ENCODE data around the gene MON2. TPM values are rescaled to one million over a fixed set of nuclear protein-coding genes. Genes with fewer than 3 reads are reported as not detected.

Gene MON2
- total and polyA plus RNA-seq, 2 of the 13 experiments (the other 11 are each of a cell fraction or from before 2014, with no cell fraction given), result 10.5 to 24.8 TPM

DNA sequence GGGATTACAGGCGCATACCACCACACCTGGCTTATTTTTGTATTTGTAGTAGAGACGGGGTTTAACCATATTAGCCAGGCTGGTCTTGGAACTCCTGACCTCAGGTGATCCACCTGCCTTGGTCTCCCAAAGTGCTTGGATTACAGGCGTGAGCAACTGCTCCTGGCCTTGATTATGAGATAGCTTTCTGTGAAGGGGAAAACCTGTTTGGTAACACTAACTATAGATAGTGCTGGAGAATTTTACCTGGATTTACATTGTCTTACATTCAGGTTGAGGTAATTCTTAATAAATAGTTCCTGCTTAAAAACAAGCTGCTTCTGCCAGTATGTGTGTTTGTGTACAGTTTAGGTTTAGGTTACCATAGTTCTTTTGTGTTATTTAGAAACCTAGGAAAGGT is 77.1 kb downstream of the MON2 start:
- in situ Hi-C loops (cut with HindIII; ENCODE audit: extremely low pct_ligation_motif_present, low pct_unique_long_range_greater_than_20kb), result no loop called here
- CTCF ChIA-PET (ENCODE audit: low intra/inter-chr PET ratio, low total read pairs), result no interaction called here

DNA sequence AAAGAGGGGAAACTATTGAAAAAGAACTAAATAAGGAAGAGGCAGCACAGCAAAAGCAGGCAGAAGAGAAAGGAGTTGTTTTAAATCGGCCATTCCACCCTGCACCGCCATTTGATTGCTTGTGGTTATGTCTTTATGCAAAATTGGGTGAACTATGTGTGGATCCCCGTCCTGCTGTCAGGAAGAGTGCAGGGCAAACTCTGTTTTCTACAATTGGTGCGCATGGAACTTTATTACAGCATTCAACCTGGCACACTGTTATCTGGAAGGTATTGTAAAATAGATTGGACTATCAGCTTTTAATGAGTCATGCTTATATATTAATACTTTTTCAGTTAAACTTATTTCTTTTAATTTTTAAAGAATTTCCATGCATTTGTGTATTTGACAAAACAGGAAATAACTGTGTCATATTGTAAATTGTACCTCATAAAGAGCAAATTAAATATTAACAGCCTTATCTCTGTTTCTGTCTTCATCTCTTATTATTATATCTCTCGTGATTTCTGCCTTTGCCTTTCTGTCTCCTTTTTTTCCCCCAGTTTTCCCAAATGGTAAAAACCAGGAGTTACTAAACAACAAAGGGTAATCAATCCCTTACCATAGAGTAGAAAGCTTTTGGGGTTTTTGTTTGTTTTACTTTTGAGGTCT is 86.4 kb downstream of the MON2 start:
- no peaks in the 10 kb centered on the region for H4K20me1 ChIP-seq (ENCODE audit: insufficient read depth, low read length)
- H3K9me3 ChIP-seq (ENCODE audit: low read length), result no peaks in the 10 kb centered on the region
- BruUV-seq (replicated peaks), result no TSS peak
- ChIA-PET POLR2A (no interaction called here), CTCF (ENCODE audit: low intra/inter-chr PET ratio, low total read pairs) (no interaction called here)
- no peak overlapping the region for H3K4me2 ChIP-seq (ENCODE audit: low read depth, low read length)
- no peak overlapping the region for H3K9ac ChIP-seq (ENCODE audit: insufficient read depth, low read depth, low read length)
- H3K4me3 ChIP-seq (replicated peaks in 1 of 3; ENCODE audit: insufficient read depth in 1 of 3, low read depth in 2 of 3, low read length in 3 of 3), result no peak overlapping the region
- WGBS (ENCODE audit: low lambda C conversion rate), result 97% methylated on average over 5 of the region's 5 CpGs
- no peaks in the 10 kb centered on the region for H3K27me3 ChIP-seq (ENCODE audit: control insufficient read depth in 1 of 2, insufficient read depth in 2 of 2, low read length in 2 of 2)
- in situ Hi-C loops (cut with HindIII; ENCODE audit: extremely low pct_ligation_motif_present, low pct_unique_long_range_greater_than_20kb) (no loop called here), intact Hi-C loops (cut with micrococcal nuclease; ENCODE audit: unreplicated experiment) (no loop called here)
- no peak overlapping the region for H2AFZ ChIP-seq (ENCODE audit: low read length)
- H3K79me2 ChIP-seq (ENCODE audit: insufficient read depth, low read length), result no peaks in the 10 kb centered on the region
- peaks cover 5 to 19% of the 10 kb centered on the region in 2 experiments; a peak in 4 of 5 replicates for H3K36me3 ChIP-seq (replicated peaks in 1 of 2; ENCODE audit: control insufficient read depth in 1 of 2, insufficient read depth in 2 of 2, low read length in 2 of 2)
- ATAC-seq, result no peak
- no peak for FAIRE-seq
- no peaks in the 10 kb centered on the region for H3K4me1 ChIP-seq (ENCODE audit: insufficient read depth, low read length)
- no peak overlapping the region for H3K27ac ChIP-seq (ENCODE audit: extremely low read length, insufficient read depth, low read length)
- DNase-seq (ENCODE audit: low spot score), result no peak
- TF ChIP-seq, protein P1, sequence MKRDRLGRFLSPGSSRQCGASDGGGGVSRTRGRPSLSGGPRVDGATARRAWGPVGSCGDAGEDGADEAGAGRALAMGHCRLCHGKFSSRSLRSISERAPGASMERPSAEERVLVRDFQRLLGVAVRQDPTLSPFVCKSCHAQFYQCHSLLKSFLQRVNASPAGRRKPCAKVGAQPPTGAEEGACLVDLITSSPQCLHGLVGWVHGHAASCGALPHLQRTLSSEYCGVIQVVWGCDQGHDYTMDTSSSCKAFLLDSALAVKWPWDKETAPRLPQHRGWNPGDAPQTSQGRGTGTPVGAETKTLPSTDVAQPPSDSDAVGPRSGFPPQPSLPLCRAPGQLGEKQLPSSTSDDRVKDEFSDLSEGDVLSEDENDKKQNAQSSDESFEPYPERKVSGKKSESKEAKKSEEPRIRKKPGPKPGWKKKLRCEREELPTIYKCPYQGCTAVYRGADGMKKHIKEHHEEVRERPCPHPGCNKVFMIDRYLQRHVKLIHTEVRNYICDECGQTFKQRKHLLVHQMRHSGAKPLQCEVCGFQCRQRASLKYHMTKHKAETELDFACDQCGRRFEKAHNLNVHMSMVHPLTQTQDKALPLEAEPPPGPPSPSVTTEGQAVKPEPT (CRISPR knock-in tag; IDR thresholded peaks at IDR 0.05; ENCODE audit: low read depth), result no peak
- TF ChIP-seq MAF1 (CRISPR knock-in tag; IDR thresholded peaks at IDR 0.05; ENCODE audit: borderline replicate concordance) (no peak), ZIK1 (CRISPR knock-in tag; IDR thresholded peaks at IDR 0.05; ENCODE audit: borderline replicate concordance, low read depth) (no peak), JARID2 (CRISPR knock-in tag; IDR thresholded peaks at IDR 0.05; ENCODE audit: insufficient replicate concordance) (no peak), ZBTB38 (CRISPR knock-in tag; IDR thresholded peaks at IDR 0.05) (no peak), SOX5 (CRISPR knock-in tag; IDR thresholded peaks at IDR 0.05; ENCODE audit: borderline replicate concordance) (no peak), KLF6 (CRISPR knock-in tag; IDR thresholded peaks at IDR 0.05) (no peak), HMG20A (CRISPR knock-in tag; IDR thresholded peaks at IDR 0.05; ENCODE audit: borderline replicate concordance) (no peak), KDM5B (CRISPR knock-in tag; IDR thresholded peaks at IDR 0.05; ENCODE audit: borderline replicate concordance) (no peak)
- TF ChIP-seq, protein P2, sequence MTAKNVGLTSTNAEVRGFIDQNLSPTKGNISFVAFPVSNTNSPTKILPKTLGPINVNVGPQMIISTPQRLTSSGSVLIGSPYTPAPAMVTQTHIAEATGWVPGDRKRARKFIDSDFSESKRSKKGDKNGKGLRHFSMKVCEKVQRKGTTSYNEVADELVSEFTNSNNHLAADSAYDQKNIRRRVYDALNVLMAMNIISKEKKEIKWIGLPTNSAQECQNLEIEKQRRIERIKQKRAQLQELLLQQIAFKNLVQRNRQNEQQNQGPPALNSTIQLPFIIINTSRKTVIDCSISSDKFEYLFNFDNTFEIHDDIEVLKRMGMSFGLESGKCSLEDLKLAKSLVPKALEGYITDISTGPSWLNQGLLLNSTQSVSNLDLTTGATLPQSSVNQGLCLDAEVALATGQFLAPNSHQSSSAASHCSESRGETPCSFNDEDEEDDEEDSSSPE (CRISPR knock-in tag; IDR thresholded peaks at IDR 0.05), result no peak
- TF ChIP-seq, protein P3, sequence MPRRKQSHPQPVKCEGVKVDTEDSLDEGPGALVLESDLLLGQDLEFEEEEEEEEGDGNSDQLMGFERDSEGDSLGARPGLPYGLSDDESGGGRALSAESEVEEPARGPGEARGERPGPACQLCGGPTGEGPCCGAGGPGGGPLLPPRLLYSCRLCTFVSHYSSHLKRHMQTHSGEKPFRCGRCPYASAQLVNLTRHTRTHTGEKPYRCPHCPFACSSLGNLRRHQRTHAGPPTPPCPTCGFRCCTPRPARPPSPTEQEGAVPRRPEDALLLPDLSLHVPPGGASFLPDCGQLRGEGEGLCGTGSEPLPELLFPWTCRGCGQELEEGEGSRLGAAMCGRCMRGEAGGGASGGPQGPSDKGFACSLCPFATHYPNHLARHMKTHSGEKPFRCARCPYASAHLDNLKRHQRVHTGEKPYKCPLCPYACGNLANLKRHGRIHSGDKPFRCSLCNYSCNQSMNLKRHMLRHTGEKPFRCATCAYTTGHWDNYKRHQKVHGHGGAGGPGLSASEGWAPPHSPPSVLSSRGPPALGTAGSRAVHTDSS (CRISPR knock-in tag; conservative IDR thresholded peaks at IDR 0.05), result no peak

More for the DNA sequence above, 77.1 kb downstream of the MON2 start:
- TF ChIP-seq ZNF335 (CRISPR knock-in tag; IDR thresholded peaks at IDR 0.05) (no peak), AGO1 (IDR thresholded peaks at IDR 0.05; ENCODE audit: low read depth, low read length, poor library complexity, severe bottlenecking) (no peak), ZNF616 (CRISPR knock-in tag; IDR thresholded peaks at IDR 0.05; ENCODE audit: low read depth) (no peak), NFE2L2 (IDR thresholded peaks at IDR 0.05; ENCODE audit: low read length) (no peak)
- TF ChIP-seq, protein P4, sequence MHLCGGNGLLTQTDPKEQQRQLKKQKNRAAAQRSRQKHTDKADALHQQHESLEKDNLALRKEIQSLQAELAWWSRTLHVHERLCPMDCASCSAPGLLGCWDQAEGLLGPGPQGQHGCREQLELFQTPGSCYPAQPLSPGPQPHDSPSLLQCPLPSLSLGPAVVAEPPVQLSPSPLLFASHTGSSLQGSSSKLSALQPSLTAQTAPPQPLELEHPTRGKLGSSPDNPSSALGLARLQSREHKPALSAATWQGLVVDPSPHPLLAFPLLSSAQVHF (CRISPR knock-in tag; IDR thresholded peaks at IDR 0.05), result no peak
- ATAC-seq (no peak), FAIRE-seq (no peak), DNase-seq (ENCODE audit: low spot score) (no peak)
- H3K9me3 ChIP-seq (ENCODE audit: low read length), result no peaks in the 10 kb centered on the region
- no peak overlapping the region for H2AFZ ChIP-seq (ENCODE audit: low read length)
- no peak overlapping the region for H3K27ac ChIP-seq (ENCODE audit: extremely low read length, insufficient read depth, low read length)
- BruUV-seq (replicated peaks), result no TSS peak
- H3K9ac ChIP-seq (ENCODE audit: insufficient read depth, low read depth, low read length), result no peak overlapping the region
- intact Hi-C loops (cut with micrococcal nuclease; ENCODE audit: unreplicated experiment), result no loop called here
- no peaks in the 10 kb centered on the region for H4K20me1 ChIP-seq (ENCODE audit: insufficient read depth, low read length)
- H3K27me3 ChIP-seq (ENCODE audit: control insufficient read depth in 1 of 2, insufficient read depth in 2 of 2, low read length in 2 of 2), result no peaks in the 10 kb centered on the region
- H3K36me3 ChIP-seq (replicated peaks in 1 of 2; ENCODE audit: control insufficient read depth in 1 of 2, insufficient read depth in 2 of 2, low read length in 2 of 2), result peaks cover 0 to 22% of the 10 kb centered on the region in 2 experiments; a peak in 3 of 5 replicates
- WGBS (ENCODE audit: low lambda C conversion rate), result 64% methylated on average over 3 of the region's 3 CpGs
- no peaks in the 10 kb centered on the region for H3K4me1 ChIP-seq (ENCODE audit: insufficient read depth, low read length)
- H3K79me2 ChIP-seq (ENCODE audit: insufficient read depth, low read length), result no peaks in the 10 kb centered on the region
- no peak overlapping the region for H3K4me2 ChIP-seq (ENCODE audit: low read depth, low read length)
- no peak overlapping the region for H3K4me3 ChIP-seq (replicated peaks in 1 of 3; ENCODE audit: insufficient read depth in 1 of 3, low read depth in 2 of 3, low read length in 3 of 3)
- POLR2A ChIA-PET, result no interaction called here
